Measurements from ENCODE around the gene NCL. TPM values are rescaled to one million over a fixed set of nuclear protein-coding genes. Genes with fewer than 3 reads are reported as not detected.
A peak's percentile ranks its signal among the peaks of the same experiment; 100 is the strongest.

Gene NCL
- total RNA-seq, 1 donor from 2014 or later = 298 TPM

GRCh38 chr2:231457101-231457500 lies 7.2 kb downstream of the NCL start:
- Mint-ChIP-seq H3K4me3 (ENCODE audit: unreplicated experiment) (no peak overlapping the region), H3K27ac (ENCODE audit: unreplicated experiment) (no peak overlapping the region), H3K9me3 (ENCODE audit: low read depth) (no peaks in the 10 kb centered on the region), H3K36me3 (ENCODE audit: low read depth) (peaks cover 61% of the 10 kb centered on the region), H3K27me3 (ENCODE audit: low read depth) (no peaks in the 10 kb centered on the region), H3K4me1 (ENCODE audit: low read depth) (peaks cover 18% of the 10 kb centered on the region)
- TF ChIP-seq, protein P1, sequence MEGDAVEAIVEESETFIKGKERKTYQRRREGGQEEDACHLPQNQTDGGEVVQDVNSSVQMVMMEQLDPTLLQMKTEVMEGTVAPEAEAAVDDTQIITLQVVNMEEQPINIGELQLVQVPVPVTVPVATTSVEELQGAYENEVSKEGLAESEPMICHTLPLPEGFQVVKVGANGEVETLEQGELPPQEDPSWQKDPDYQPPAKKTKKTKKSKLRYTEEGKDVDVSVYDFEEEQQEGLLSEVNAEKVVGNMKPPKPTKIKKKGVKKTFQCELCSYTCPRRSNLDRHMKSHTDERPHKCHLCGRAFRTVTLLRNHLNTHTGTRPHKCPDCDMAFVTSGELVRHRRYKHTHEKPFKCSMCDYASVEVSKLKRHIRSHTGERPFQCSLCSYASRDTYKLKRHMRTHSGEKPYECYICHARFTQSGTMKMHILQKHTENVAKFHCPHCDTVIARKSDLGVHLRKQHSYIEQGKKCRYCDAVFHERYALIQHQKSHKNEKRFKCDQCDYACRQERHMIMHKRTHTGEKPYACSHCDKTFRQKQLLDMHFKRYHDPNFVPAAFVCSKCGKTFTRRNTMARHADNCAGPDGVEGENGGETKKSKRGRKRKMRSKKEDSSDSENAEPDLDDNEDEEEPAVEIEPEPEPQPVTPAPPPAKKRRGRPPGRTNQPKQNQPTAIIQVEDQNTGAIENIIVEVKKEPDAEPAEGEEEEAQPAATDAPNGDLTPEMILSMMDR (IDR thresholded peaks at IDR 0.05) = no peak
- no peak for DNase-seq (ENCODE audit: low spot score)

DNA sequence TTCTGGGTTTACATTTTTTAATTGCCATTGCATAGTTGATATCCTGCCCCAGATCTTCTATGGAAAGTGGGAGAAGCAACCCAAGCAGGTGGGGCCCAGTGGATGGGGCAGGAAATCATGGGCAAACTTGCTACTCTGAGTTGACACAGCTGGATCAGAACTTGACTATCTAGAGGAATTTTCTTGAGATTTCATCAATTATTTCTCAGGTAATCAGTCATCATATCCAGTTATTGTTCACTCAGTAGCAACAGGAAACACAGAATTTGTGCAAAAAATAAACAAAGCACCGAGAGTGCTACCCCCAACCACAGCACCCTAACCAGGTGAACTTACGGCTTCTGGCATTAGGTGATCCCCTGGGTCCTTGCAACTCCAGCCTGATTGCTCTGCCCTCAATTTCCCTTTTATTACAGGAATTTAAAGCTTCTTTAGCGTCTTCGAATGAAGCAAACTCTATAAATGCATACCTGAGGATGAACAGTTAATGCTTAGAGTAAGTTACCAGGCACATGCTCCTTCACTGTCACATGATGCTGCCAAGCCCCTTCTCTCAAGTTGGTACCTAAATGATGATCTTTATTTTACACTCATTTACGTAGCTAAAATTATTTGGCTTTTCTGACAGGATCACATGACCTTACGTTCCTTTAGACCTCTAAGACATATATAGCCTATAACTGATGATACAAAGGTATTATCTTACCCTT lies 7.8 kb downstream of the NCL start:
- no peak overlapping the region for H3K4me3 Mint-ChIP-seq (ENCODE audit: unreplicated experiment)
- peaks cover 54% of the 10 kb centered on the region for H3K36me3 Mint-ChIP-seq (ENCODE audit: low read depth)
- H3K9me3 Mint-ChIP-seq (ENCODE audit: low read depth) = no peaks in the 10 kb centered on the region
- no peak for DNase-seq (ENCODE audit: low spot score)
- H3K27me3 Mint-ChIP-seq (ENCODE audit: low read depth) = no peaks in the 10 kb centered on the region
- peak overlapping the region; percentile 22 for H3K27ac Mint-ChIP-seq (ENCODE audit: unreplicated experiment)
- peaks cover 11% of the 10 kb centered on the region for H3K4me1 Mint-ChIP-seq (ENCODE audit: low read depth)
- TF ChIP-seq, protein P1 (IDR thresholded peaks at IDR 0.05) = no peak

GRCh38 chr2:231455890-231456289 lies 8.4 kb downstream of the NCL start:
- no peak for DNase-seq (ENCODE audit: low spot score)
- H3K27me3 Mint-ChIP-seq (ENCODE audit: low read depth) = no peaks in the 10 kb centered on the region
- TF ChIP-seq, protein P1 (IDR thresholded peaks at IDR 0.05) = no peak
- H3K36me3 Mint-ChIP-seq (ENCODE audit: low read depth) = peaks cover 52% of the 10 kb centered on the region
- no peak overlapping the region for H3K4me3 Mint-ChIP-seq (ENCODE audit: unreplicated experiment)
- H3K9me3 Mint-ChIP-seq (ENCODE audit: low read depth) = no peaks in the 10 kb centered on the region
- H3K27ac Mint-ChIP-seq (ENCODE audit: unreplicated experiment) = peak overlapping the region; percentile 22
- H3K4me1 Mint-ChIP-seq (ENCODE audit: low read depth) = peaks cover 9% of the 10 kb centered on the region

- no peaks in the 10 kb centered on the region for H3K27me3 Mint-ChIP-seq (ENCODE audit: low read depth)
- TF ChIP-seq, protein P1 (IDR thresholded peaks at IDR 0.05) = no peak
- no peaks in the 10 kb centered on the region for H3K9me3 Mint-ChIP-seq (ENCODE audit: low read depth)
- peaks cover 4% of the 10 kb centered on the region for H3K4me1 Mint-ChIP-seq (ENCODE audit: low read depth)
- H3K4me3 Mint-ChIP-seq (ENCODE audit: unreplicated experiment) = no peak overlapping the region
- peaks cover 45% of the 10 kb centered on the region for H3K36me3 Mint-ChIP-seq (ENCODE audit: low read depth)
- H3K27ac Mint-ChIP-seq (ENCODE audit: unreplicated experiment) = peak overlapping the region; percentile 51
- DNase-seq (ENCODE audit: low spot score) = no peak
Measured at GRCh38 chr2:231455222-231455621, 9.1 kb downstream of the NCL start.

DNA sequence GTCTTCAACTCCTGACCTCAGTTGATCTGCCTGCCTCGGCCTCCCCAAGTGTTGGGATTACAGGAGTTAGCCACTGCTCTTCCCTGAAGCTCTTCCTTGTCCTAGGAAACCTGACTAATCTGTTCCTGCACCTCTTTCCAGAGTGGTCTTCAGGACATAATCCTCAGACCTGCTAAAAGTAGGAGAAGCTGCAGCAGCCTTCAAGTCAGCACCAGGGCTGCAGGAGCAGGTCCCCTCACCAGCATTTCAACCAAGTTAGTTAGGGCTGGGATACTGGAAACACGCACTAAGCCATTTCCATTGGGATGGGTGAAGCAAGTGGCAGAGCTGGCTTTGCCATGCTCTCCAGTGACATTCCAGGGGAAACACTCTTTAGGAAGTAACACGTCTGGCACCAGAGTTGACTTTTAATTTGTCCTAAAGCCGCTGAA lies 9.9 kb downstream of the NCL start:
- peaks cover 40% of the 10 kb centered on the region for H3K36me3 Mint-ChIP-seq (ENCODE audit: low read depth)
- DNase-seq (ENCODE audit: low spot score) = no peak
- H3K4me3 Mint-ChIP-seq (ENCODE audit: unreplicated experiment) = no peak overlapping the region
- peaks cover 4% of the 10 kb centered on the region for H3K4me1 Mint-ChIP-seq (ENCODE audit: low read depth)
- TF ChIP-seq, protein P1 (IDR thresholded peaks at IDR 0.05) = no peak
- H3K27ac Mint-ChIP-seq (ENCODE audit: unreplicated experiment) = peak overlapping the region; percentile 45
- no peaks in the 10 kb centered on the region for H3K27me3 Mint-ChIP-seq (ENCODE audit: low read depth)
- H3K9me3 Mint-ChIP-seq (ENCODE audit: low read depth) = no peaks in the 10 kb centered on the region

Measured in chondrocyte (in vitro differentiated cells).